ENCODE measurements around the gene IFITM2.
"Not testable (repeated sequence)": the region's sequence is repeated elsewhere in the genome, so short reads cannot be mapped to it uniquely, and the experiment has no call there.

DNA sequence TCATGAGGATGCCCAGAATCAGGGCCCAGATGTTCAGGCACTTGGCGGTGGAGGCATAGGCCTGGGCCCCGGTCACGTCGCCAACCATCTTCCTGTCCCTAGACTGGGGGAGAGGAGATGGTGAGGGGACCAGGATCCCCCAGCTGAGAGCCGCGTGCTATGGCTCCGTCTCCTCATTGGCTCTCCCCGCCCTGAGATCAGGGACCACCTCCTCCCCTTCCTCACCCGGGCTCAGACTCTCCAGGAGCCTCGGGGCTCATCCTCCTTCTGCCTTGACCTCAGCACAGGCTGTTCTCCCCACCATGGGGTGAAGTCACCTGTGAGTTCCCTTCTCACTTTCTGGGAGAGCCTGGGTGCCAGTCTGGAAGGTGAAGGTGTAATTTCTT is 12.3 kb downstream of the IFITM2 start:
- not testable (repeated sequence) for TF ChIP-seq PAX5 (IDR thresholded peaks at IDR 0.05; ENCODE audit: insufficient read depth, low read length, severe bottlenecking); POLR2AphosphoS5 (IDR thresholded peaks at IDR 0.05; ENCODE audit: low read depth, low read length); POLR2A (IDR thresholded peaks at IDR 0.05; ENCODE audit: low read depth, low read length); POU2F2 (IDR thresholded peaks at IDR 0.05; ENCODE audit: low read depth, low read length); TAF1 (IDR thresholded peaks at IDR 0.05; ENCODE audit: low read depth, low read length)

Measured in GM12891 (cell line).